B cell (primary cell): Measurements from ENCODE around the gene UTY. TPM values are rescaled to one million over a fixed set of nuclear protein-coding genes. Genes with fewer than 3 reads are reported as not detected.

Experiments used
- ATAC-seq: fragments of 200-7000 bp; cut with Tn5 transposase; one replicate; pipeline ENCODE4 v1.10.0; 2021; ENCODE audit warnings: low read depth, mild to moderate bottlenecking, moderate number of reproducible peaks, moderate library complexity
- CTCF ChIA-PET: fragments of 350-600 bp; sonication (Branson Sonifier 250); formaldehyde crosslinking; loops from one replicate; lab custom pipeline; 2021; ENCODE audit warnings: antibody characterized with exemption, inconsistent platforms; lab: Charles Lee
- POLR2A ChIA-PET: fragments of 350-600 bp; sonication (Branson Sonifier 250); formaldehyde crosslinking; loops from one replicate; lab custom pipeline; 2021; ENCODE audit warnings: antibody characterized with exemption; lab: Charles Lee
- DNase-seq: peaks from one replicate; pipeline ENCODE4 v3.0.0; 2013
- H2AFZ ChIP-seq: 2 replicates; pipeline ENCODE4 v1.6.1; 2012; ENCODE audit warnings: mild to moderate bottlenecking, low read depth, low read length; ENCODE audit not compliant: insufficient read depth, poor library complexity, severe bottlenecking
- H3K27ac ChIP-seq, 2 donors: 1 replicate in 1 of 2; 2 replicates in 1 of 2; pipeline ENCODE4 v1.5.1; 2012 to 2013; ENCODE audit warnings: low read length in 2 of 2, mild to moderate bottlenecking in 2 of 2, moderate library complexity in 1 of 2
- H3K27me3 ChIP-seq, 4 experiments: fragments of 200-600 bp in 1 of 4; sonication (generic) in 1 of 4; replicated peaks in 1 of 4; 1 replicate in 2 of 4; 2 replicates in 2 of 4; pipeline versions ENCODE4 v1.6.1 to v1.7.0; 2013 to 2016; ENCODE audit warnings: low read length in 3 of 4, mild to moderate bottlenecking in 2 of 4, mixed read lengths in 1 of 4, moderate library complexity in 1 of 4; ENCODE audit not compliant: insufficient read depth in 4 of 4, control insufficient read depth in 3 of 4; ENCODE audit errors: control extremely low read depth in 1 of 4
- H3K36me3 ChIP-seq, 2 experiments: replicated peaks in 1 of 2; 1 replicate in 1 of 2; 2 replicates in 1 of 2; pipeline versions ENCODE4 v1.6.1 to v1.7.1; 2013; ENCODE audit warnings: low read length in 1 of 2; ENCODE audit not compliant: insufficient read depth in 2 of 2, control insufficient read depth in 1 of 2; ENCODE audit errors: control extremely low read depth in 1 of 2, extremely low read depth in 1 of 2
- H3K4me1 ChIP-seq, 2 donors: fragments of 200-600 bp in 1 of 2; sonication (generic) in 1 of 2; 1 replicate in 1 of 2; 2 replicates in 1 of 2; pipeline versions ENCODE4 v1.5.1 to v1.6.1; 2013 to 2017; ENCODE audit warnings: low read length in 2 of 2; ENCODE audit not compliant: control insufficient read depth in 2 of 2, insufficient read depth in 2 of 2
- H3K4me2 ChIP-seq: replicated peaks from 2 replicates; pipeline ENCODE3; 2012; ENCODE audit warnings: mild to moderate bottlenecking, low read depth, low read length; ENCODE audit not compliant: poor library complexity, severe bottlenecking
- H3K4me3 ChIP-seq, 5 experiments: fragments of 200-600 bp in 1 of 5; sonication (generic) in 1 of 5; 1 replicate in 3 of 5; 2 replicates in 2 of 5; pipeline versions ENCODE4 v1.5.1 to v1.7.0; 2011 to 2016; ENCODE audit warnings: low read length in 4 of 5, mild to moderate bottlenecking in 4 of 5, low read depth in 2 of 5, control low read depth in 1 of 5, moderate library complexity in 1 of 5; ENCODE audit not compliant: insufficient read depth in 1 of 5; ENCODE audit errors: control extremely low read depth in 1 of 5, extremely low read depth in 1 of 5
- H3K79me2 ChIP-seq: fragments of 200-600 bp; sonication (generic); one replicate; pipeline ENCODE4 v1.6.0; 2016; ENCODE audit warnings: low read length; ENCODE audit not compliant: control insufficient read depth, insufficient read depth
- H3K9ac ChIP-seq: fragments of 200-600 bp; sonication (generic); 2 replicates; pipeline ENCODE4 v1.6.1; 2017; ENCODE audit warnings: mild to moderate bottlenecking, low read length, moderate library complexity
- H3K9me3 ChIP-seq, 3 donors: one replicate each; pipeline versions ENCODE4 v1.6.1 to v1.7.1; 2013; ENCODE audit warnings: low read length in 2 of 3; ENCODE audit not compliant: control insufficient read depth in 2 of 3, insufficient read depth in 1 of 3; ENCODE audit errors: control extremely low read depth in 1 of 3
- H4K20me1 ChIP-seq: 2 replicates; pipeline ENCODE4 v1.6.0; 2012; ENCODE audit warnings: mild to moderate bottlenecking, low read length; ENCODE audit not compliant: insufficient read depth, control insufficient read depth, poor library complexity, severe bottlenecking
- H3K27ac Mint-ChIP-seq: one replicate; pipeline ENCODE4 v1.8.0; 2021; ENCODE audit warnings: mixed read lengths
- H3K27me3 Mint-ChIP-seq: one replicate; pipeline ENCODE4 v1.8.0; 2021; ENCODE audit warnings: mixed read lengths
- H3K4me1 Mint-ChIP-seq: one replicate; pipeline ENCODE4 v1.8.0; 2021; ENCODE audit warnings: mixed read lengths
- H3K4me3 Mint-ChIP-seq: one replicate; pipeline ENCODE4 v1.8.0; 2021; ENCODE audit warnings: mixed read lengths
- H3K9me3 Mint-ChIP-seq: one replicate; pipeline ENCODE4 v1.8.0; 2022; ENCODE audit warnings: mixed read lengths; ENCODE audit not compliant: insufficient read depth
- EZH2 ChIP-seq: IDR thresholded peaks from 2 replicates; pipeline ENCODE4 v1.6.1; 2012; ENCODE audit warnings: borderline replicate concordance, low read depth, mild to moderate bottlenecking, moderate library complexity, low read length; ENCODE audit not compliant: insufficient read depth, poor library complexity, severe bottlenecking
- WGBS: methylation state at CpG from one replicate; pipeline ENCODE4 v1.1.5; 2013; ENCODE audit warnings: missing lambda C conversion rate; ENCODE audit not compliant: insufficient coverage; 5-methylcytosine and 5-hydroxymethylcytosine counted together
- intact Hi-C: fragments of 100-400 bp; cut with micrococcal nuclease; formaldehyde crosslinking; loops from one replicate; pipeline ENCODE4 v1.10.0; 2022
- polyA plus RNA-seq: library from polyadenylated mRNA; depleted of rRNA; stranded (reverse); fragments of >200 nt; gene quantifications from 2 replicates; pipeline ENCODE4 v1.2.3, GENCODE V29; 2012
- total RNA-seq, 2 donors: library from RNA; stranded (reverse); fragments of 120-200 nt in 1 of 2; gene quantifications; 1 replicate in 1 of 2; 2 replicates in 1 of 2; pipeline versions ENCODE4 v1.2.3 to v1.2.4, GENCODE V29; 2013 to 2022
- TF ChIP-seq, protein P1 (sequence below): fragments of 200-600 bp; IDR thresholded peaks from one replicate; pipeline ENCODE4 v1.8.0; 2022; ENCODE audit warnings: antibody characterized with exemption, mild to moderate bottlenecking

UTY gene
- total and polyA plus RNA-seq, 2 donors (not counting 1 experiment from before 2014, with no cell fraction given): 112 TPM; not detected in 1

- TF ChIP-seq, protein P1, sequence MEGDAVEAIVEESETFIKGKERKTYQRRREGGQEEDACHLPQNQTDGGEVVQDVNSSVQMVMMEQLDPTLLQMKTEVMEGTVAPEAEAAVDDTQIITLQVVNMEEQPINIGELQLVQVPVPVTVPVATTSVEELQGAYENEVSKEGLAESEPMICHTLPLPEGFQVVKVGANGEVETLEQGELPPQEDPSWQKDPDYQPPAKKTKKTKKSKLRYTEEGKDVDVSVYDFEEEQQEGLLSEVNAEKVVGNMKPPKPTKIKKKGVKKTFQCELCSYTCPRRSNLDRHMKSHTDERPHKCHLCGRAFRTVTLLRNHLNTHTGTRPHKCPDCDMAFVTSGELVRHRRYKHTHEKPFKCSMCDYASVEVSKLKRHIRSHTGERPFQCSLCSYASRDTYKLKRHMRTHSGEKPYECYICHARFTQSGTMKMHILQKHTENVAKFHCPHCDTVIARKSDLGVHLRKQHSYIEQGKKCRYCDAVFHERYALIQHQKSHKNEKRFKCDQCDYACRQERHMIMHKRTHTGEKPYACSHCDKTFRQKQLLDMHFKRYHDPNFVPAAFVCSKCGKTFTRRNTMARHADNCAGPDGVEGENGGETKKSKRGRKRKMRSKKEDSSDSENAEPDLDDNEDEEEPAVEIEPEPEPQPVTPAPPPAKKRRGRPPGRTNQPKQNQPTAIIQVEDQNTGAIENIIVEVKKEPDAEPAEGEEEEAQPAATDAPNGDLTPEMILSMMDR: no peak
- TF ChIP-seq EZH2: no peak
- ChIA-PET POLR2A (interaction anchor here (0.5 to 0.7 kb wide), 2 partner anchors 14 to 529 kb away, joined by 4 to 5 read pairs; no protein-coding TSS in a partner anchor), CTCF (interaction anchor here (1.5 to 2.3 kb wide), 2 partner anchors 9 to 27 kb away, joined by 6 to 7 read pairs; no protein-coding TSS in a partner anchor)
- Histone ChIP-seq H2AFZ (no peak overlapping the region), H4K20me1 (no peaks in the 10 kb centered on the region), H3K9ac (no peak overlapping the region), H3K79me2 (no peaks in the 10 kb centered on the region), H3K27ac (peak overlapping the region in 1 of 2 donors; percentile 54), H3K36me3 (no peaks in the 10 kb centered on the region), H3K4me2 (no peak overlapping the region), H3K9me3 (peaks cover 0 to 7% (median 0%) of the 10 kb centered on the region in 3 donors), H3K4me1 (peaks cover 0 to 14% of the 10 kb centered on the region in 2 donors), H3K27me3 (no peaks in the 10 kb centered on the region), H3K4me3 (no peak overlapping the region)
- ATAC-seq (peak; percentile 48), DNase-seq (peak; percentile 36)
- peak overlapping the region; percentile 78 for H3K4me3 Mint-ChIP-seq
- no peaks in the 10 kb centered on the region for H3K9me3 Mint-ChIP-seq
- intact Hi-C loops: loop anchor here (5.0 kb wide), 2 partner anchors 46 to 464 kb away; no protein-coding TSS in a partner anchor
- no CpG with 5 or more reads among the region's 6 CpGs for WGBS
- H3K27ac Mint-ChIP-seq: peak overlapping the region; percentile 81
- H3K27me3 Mint-ChIP-seq: no peaks in the 10 kb centered on the region
- H3K4me1 Mint-ChIP-seq: peaks cover 44% of the 10 kb centered on the region
These were observed 108.7 kb downstream of the UTY start for GRCh38 chrY:13370868-13371800.
